Activated T-helper 17 cell treated with anti-CD3 and anti-CD28 coated beads, Interleukin-2, amount 50 U/mL, for 72 hours (primary cell): ENCODE measurements around the gene ANKRD12. TPM values are rescaled to one million over a fixed set of nuclear protein-coding genes. Genes with fewer than 3 reads are reported as not detected.

ENCODE experiments used
- total RNA-seq, 2 donors: library from RNA; stranded (reverse); gene quantifications; one replicate each; pipeline ENCODE4 v1.2.3, GENCODE V29; 2022

ANKRD12 gene
- total RNA-seq, 2 donors from 2014 or later, result 104 to 170 TPM

Other genes with a start within 250 kb of the ANKRD12 start
- gene NDUFV2, start 34.1 kb upstream of the ANKRD12 start, total RNA-seq, result 100 to 1,000 TPM; 406 to 520 TPM
- 10 to 100 TPM in 1 of 2 donors, 1 to 10 TPM in 1; 9.2 to 19.0 TPM for gene TWSG1, start 198.0 kb downstream of the ANKRD12 start, total RNA-seq